Aortic smooth muscle cell (primary cell): ENCODE data around the gene ECSCR. TPM values are rescaled to one million over a fixed set of nuclear protein-coding genes. Genes with fewer than 3 reads are reported as not detected.

Experiments used
- total RNA-seq: library from RNA; depleted of rRNA; stranded (reverse); fragments of >200 nt; gene quantifications from 2 replicates; pipeline ENCODE4 v1.2.3, GENCODE V29; 2014

The ECSCR gene, protein sequence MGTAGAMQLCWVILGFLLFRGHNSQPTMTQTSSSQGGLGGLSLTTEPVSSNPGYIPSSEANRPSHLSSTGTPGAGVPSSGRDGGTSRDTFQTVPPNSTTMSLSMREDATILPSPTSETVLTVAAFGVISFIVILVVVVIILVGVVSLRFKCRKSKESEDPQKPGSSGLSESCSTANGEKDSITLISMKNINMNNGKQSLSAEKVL
- 6.8 and 13.7 TPM in 2 replicates for total RNA-seq

DNA sequence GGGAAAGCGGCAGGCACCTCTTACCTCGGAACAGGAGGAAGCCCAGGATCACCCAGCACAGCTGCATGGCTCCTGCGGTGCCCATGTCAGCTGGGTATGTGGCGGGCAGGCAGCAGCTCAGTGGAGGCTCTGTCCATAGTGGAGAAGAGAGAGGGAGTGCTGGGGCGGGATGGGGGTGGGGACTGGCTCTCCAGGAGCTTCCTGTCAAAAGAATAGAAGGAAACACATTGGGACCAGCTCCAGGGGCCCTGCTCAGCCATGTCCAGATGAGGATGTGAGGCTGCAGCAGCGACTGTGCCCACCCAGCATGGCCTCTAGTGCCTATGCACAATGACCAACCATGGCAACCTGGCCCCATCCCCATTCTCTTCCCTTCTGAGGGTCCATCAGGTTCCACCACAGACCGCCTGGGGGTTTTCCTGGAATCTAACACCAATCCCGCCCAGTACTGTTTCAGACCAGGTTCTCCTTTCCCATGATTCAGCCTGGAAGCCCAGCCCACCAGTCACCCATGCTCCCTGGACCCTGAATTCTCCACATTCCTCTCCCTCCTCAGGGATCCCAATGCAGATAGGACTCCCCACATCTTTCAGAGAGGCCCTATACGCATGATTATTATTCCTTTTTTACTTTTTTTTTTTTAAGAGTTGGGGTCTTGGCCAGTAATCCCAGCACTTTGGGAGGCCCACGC lies at the start of gene ECSCR:
ECSCR (minus strand) TSS at position 158 of the 691 bp plus-strand sequence; CDS start at position 85, 73 bp downstream.

DNA sequence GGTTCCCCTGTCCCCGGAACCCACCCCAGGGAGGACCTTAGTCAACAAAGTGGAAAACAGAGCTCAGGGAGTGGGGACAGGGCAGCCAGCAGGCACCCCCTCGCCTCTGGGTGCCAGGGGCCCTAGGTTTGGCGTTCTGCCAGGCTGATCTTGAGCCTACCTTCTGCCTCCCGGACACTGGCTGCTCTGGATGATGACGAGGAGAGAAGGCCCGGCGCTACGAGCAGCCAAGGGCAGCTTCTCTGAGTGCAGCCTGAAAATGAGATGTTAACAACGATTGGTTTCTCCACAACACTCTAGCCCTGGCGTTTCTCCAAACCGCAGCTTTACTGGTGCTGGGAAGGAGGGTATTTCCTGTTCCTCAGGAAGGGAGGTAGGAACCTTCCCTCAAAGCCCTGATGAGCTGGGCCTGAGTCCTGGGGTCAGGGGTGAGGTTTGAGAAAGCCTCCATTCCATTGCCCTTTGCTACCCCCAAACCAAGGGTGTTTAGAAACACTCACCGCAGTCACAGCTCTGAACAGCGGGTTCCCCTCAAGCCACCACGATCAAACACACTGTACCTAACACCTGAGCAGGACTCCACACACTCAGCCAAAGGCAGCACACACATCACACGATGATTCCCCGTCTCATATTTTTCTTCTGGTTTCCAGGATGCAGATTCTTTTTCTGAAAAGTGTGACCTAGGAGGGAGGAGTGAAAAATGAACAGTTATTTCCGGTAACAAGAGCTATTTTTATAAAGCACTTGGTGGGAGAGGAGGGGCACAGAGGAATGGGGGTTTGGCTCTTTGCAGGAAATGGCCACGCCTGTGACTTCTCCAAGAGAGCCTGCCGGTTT lies 19.7 kb upstream of the ECSCR start, which contains the start of gene STING1:
STING1 (minus strand) TSS at position 709 of the 840 bp plus-strand sequence. CDS start 1,054 bp downstream, outside the sequence.

DNA sequence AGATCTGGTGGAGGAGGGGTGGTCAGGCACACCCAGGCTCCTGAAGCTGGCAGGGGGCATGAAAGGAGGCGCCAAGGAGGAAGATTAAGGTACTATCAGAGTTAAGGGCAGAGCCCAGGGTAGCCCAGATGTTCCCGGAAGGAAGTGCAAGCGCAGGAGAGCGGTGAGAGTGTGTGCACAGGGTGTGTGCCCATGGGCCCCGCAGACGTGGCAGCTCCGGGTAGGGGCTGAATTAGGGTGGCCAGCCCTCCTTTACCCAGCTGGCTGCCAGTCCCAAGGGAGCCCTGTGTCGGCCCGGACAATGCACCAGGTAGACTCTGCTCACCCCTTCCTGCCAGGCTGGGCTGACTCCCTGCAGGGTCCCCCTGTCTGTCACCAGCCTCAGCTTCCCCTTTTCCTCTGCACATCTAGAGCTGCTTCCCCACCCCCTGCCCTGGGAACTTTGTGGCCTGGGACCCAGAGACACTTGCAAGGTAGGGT lies 8.3 kb upstream of the ECSCR start, which contains the start of gene SMIM33:
SMIM33 (plus strand) TSS at position 184 of the 480 bp plus-strand sequence; CDS start at position 302, 118 bp downstream.

GRCh38 chr5:139439013-139439903 lies 23.3 kb downstream of the ECSCR start, which contains the start of gene DNAJC18:
DNAJC18 (minus strand) TSS chr5:139439525; CDS start chr5:139439445, 80 bp downstream.

DNA sequence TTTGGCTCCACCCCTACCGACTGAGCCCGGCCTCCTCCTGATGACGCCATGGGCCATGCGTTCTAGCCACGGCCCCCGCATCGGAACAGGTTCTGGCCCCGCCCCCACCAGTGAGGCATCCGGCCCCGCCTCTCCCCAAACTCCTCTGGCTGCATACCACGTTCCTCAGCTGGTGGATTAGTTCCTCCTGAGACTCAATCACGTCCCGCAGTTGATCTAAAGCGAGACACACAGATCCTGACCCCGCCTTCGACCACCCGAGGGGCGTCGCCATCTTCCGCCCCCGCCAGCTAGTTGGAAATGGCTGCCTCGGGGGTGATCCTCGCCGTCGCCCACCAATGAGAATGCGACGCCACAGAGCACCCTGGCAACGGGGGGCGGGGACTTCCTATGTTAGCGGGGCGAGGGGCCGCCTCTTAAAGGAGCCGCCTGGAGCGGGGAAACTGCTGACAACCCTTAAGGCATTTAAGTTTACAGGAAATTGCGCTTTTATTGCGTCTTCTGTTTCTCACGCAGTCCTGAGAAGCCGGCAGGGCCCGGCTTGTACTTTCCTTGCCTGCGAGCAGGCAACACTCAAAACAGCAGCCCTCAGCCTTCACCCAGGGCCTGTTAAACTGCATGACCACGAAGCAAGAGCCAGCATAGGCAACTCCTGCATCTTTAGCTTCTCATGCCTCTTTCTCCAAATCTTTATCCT lies 58.6 kb downstream of the ECSCR start, which contains the start of gene SPATA24:
SPATA24 (minus strand) TSS at position 303 of the 697 bp plus-strand sequence; CDS start at position 274, 29 bp downstream.

Other genes starting within 250 kb of the ECSCR start
- gene MATR3, start 169.0 kb downstream of the ECSCR start, total RNA-seq = 214 and 265 TPM in 2 replicates
- gene PAIP2, start 120.9 kb downstream of the ECSCR start, total RNA-seq = 54.9 and 65.0 TPM in 2 replicates
- gene SLC23A1, start 79.4 kb downstream of the ECSCR start, total RNA-seq = not detected in 2 replicates
- 0.13 TPM in 1 of 2 replicates, not detected in the other for gene MZB1, start 72.8 kb downstream of the ECSCR start, total RNA-seq
- gene PROB1, start 67.6 kb downstream of the ECSCR start, total RNA-seq = 0.31 and 0.40 TPM in 2 replicates
- gene SPATA24, start 58.7 kb downstream of the ECSCR start, total RNA-seq = 7.0 and 9.6 TPM in 2 replicates
- 6.2 and 6.9 TPM in 2 replicates for gene DNAJC18, start 23.2 kb downstream of the ECSCR start, total RNA-seq
- not detected in 2 replicates for gene SMIM33, start 8.3 kb upstream of the ECSCR start, total RNA-seq
- gene STING1, start 20.0 kb upstream of the ECSCR start, total RNA-seq = 57.2 and 98.0 TPM in 2 replicates
- gene UBE2D2, start 98.6 kb upstream of the ECSCR start, total RNA-seq = 48.7 and 50.7 TPM in 2 replicates
- gene CXXC5, start 185.6 kb upstream of the ECSCR start, total RNA-seq = 117 and 166 TPM in 2 replicates